HG02759 (cell line): Measurements from ENCODE around the gene SPDYE11.
"Not testable (repeated sequence)": the region's sequence is repeated elsewhere in the genome, so short reads cannot be mapped to it uniquely, and the experiment has no call there.

Source experiments
- ATAC-seq: cut with Tn5 transposase; IDR thresholded peaks from one replicate; pipeline ENCODE4 v1.9.1; 2021; ENCODE audit warnings: mild to moderate bottlenecking, moderate library complexity; ENCODE audit not compliant: unreplicated experiment

Gene SPDYE11

GRCh38 chr7:73057811-73058210, at the start of gene SPDYE11:
SPDYE11 (minus strand) TSS chr7:73057911; CDS start chr7:73056111, 1,800 bp downstream.
- not testable (repeated sequence) for ATAC-seq

DNA sequence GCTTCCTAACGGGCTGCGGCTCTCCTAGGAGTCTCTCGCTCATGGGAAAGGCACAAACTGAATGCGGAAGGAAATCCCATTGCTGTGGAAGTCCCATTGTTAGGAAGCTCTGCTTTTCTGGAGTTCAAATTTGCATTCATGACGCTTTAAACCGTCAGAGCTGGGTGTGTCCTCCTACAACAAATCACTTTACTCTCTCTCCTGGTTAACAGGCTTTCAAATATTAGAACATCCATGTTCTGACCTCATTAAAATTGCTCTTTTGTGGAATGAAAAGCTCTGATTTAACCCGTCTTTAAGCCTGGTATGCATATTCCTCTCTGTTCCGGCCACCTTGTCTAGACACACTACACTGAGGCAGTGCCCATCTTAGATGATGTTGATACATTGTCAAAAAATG, 28.2 kb upstream of the SPDYE11 start, which contains the start of gene SPDYE9:
TSS of gene SPDYE9 (minus strand) at position 101 of the 400 bp plus-strand sequence. CDS start 1,800 bp downstream, outside the sequence.
- not testable (repeated sequence) for ATAC-seq

DNA sequence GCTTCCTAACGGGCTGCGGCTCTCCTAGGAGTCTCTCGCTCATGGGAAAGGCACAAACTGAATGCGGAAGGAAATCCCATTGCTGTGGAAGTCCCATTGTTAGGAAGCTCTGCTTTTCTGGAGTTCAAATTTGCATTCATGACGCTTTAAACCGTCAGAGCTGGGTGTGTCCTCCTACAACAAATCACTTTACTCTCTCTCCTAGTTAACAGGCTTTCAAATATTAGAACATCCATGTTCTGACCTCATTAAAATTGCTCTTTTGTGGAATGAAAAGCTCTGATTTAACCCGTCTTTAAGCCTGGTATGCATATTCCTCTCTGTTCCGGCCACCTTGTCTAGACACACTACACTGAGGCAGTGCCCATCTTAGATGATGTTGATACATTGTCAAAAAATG, 28.0 kb downstream of the SPDYE11 start, which contains the start of gene SPDYE8:
TSS of gene SPDYE8 (minus strand) at position 101 of the 400 bp plus-strand sequence. CDS start 1,800 bp downstream, outside the sequence.
- ATAC-seq: not testable (repeated sequence)

GRCh38 chr7:73006491-73006890, 51.2 kb downstream of the SPDYE11 start:
- ATAC-seq: not testable (repeated sequence)

DNA sequence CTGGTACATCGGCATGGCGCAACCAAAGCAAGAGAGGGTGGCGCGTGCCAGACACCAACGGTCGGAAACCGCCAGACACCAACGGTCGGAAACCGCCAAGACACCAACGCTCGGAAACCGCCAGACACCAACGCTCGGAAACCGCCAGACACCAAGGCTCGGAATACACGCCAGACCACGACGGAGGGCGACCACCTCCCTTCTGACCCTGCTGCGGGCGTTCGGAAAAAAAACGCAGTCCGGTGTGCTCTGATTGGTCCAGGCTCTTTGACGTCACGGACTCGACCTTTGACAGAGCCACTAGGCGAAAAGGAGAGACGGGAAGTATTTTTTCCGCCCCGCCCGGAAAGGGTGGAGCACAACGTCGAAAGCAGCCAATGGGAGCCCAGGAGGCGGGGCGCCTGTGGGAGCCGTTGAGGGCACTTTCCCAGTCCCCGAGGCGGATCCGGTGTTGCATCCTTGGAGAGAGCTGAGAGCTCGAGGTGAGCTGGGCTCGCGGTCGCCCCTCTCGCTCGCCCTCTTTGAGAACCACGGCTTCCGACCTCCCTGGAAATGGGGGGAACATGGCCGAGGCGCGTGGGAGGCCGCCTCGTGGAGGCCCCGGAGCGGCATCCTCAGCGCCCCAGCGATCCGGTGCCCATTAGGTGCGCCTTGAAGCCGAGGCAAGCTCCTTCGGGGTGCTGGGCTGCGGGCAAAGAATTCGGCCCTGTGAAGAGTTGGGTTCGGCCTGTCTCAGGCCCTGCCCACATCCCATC, 51.8 kb downstream of the SPDYE11 start:
- ATAC-seq: peak; percentile 83

- ATAC-seq: peak; percentile 84
These were observed 52.4 kb downstream of the SPDYE11 start for GRCh38 chr7:73005356-73005692.

GRCh38 chr7:72997887-72998468, 59.7 kb downstream of the SPDYE11 start:
- ATAC-seq: not testable (repeated sequence)
